T47D (cell line): ENCODE measurements around the gene UACA.
"Not testable (repeated sequence)": the region's sequence is repeated elsewhere in the genome, so short reads cannot be mapped to it uniquely, and the experiment has no call there.

ENCODE experiments used
- DNase-seq, 2 experiments: peaks; one replicate each; pipeline versions ENCODE4 v3.0.0 to v3.0.0-alpha.2; 2011 to 2012; ENCODE audit warnings: low read depth in 1 of 2, low spot score in 1 of 2
- JUND ChIP-seq: IDR thresholded peaks from 2 replicates; pipeline ENCODE4 v1.6.1; 2012; ENCODE audit warnings: low read depth
- in situ Hi-C: cut with HindIII; loops from 2 replicates; pipeline ENCODE4 v1.10.0; 2016; ENCODE audit warnings: low sequenced_read_pairs, low pct_unique_long_range_greater_than_20kb

Gene UACA

DNA sequence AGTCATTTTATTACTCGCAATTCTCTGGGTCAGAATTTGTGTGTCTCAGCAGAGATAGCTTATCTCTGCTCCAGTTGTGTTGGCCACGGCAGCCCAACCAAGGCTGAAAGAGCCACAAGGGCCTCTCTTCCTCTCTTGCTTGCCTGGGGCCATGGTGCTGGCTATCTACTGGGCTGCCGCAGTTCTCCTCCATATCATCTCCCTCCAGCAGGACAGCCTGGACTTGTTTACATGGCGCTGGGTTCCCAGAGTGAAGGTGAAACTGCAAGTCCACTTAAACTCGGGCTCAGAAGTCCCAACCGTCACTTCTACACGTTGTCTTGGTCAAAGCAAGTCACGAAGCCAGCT lies 134.8 kb downstream of the UACA start:
- no peak for TF ChIP-seq JUND
- in situ Hi-C loops: no loop called here
- DNase-seq: no peak

DNA sequence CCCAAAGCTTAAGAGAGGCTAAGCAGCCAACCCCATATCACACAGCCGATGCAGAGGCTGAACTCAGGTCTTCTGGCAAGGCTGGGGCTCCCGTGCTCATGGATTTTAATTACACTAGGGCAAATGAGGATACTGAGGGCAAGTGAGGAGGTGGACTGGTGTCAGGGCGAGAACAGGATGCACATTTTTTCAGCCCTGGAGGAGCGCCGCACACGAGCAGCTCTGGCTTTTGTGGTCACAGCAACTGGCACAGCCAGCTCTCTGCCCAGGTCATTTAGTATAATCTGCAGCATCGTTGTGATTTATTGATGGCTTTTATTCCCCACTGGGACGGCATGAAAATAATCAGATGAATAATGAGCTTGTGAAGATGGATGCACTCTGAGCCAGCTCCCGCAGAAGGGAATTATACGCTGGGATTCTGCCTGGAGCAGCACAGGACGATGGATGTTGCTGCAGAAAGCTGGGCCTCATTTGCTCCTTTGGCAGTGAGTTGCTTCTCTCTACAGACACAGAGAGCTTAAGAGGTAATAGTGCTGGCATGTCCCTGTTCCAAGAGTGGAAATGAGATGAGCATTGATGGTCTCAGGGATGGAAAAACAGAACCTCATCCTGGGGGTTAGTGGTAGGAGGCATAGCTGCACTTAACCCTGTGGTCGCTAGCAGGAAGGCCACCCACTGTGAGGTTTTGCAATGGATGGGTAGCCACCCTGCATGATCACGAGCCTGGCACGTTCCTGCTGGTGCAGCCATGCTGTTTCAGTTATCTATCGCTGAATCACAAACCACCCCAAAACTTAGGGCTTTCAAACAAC lies 135.4 kb downstream of the UACA start:
- peak in 1 of 2 experiments; percentile 26 for DNase-seq
- TF ChIP-seq JUND: no peak
- in situ Hi-C loops: no loop called here

DNA sequence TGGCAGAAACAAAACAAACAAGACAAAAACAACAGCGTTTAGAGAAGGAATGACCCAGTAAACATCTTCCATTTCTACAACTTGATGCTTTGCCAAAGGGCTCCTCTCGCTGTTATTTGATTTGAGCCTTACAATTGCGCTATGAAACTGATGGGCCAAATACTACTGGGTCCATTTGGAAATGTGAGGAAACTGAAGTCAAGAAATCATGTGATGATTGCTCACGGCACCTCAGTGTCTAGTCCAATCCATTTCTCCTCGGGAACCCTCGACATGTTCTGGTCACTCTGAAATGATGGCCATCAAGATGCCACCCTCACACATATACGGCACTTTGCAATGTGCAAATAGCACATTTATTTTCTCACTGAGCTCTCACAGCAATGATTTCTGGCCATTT lies 136.0 kb downstream of the UACA start:
- no peak for TF ChIP-seq JUND
- in situ Hi-C loops: no loop called here
- DNase-seq: no peak

DNA sequence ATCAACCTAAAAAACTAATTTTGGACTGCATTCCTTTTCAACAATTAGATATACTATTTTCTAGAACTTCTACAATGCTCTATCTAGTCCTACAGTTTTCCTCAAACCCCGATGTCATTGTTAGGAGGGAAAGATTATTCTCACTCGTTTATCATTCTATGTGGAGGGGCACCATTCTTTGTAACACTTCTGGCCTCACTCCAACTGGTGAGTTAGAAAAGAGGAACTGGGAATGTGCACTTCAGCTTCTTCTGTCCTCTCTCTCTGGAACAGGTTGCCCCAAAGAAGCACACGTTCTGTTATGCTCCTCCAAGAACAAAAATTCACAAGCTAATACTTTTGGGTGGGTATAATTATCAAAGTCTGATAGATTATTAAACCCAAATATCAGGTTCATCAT lies 137.9 kb downstream of the UACA start:
- no peak for DNase-seq
- no peak for TF ChIP-seq JUND
- in situ Hi-C loops: no loop called here

DNA sequence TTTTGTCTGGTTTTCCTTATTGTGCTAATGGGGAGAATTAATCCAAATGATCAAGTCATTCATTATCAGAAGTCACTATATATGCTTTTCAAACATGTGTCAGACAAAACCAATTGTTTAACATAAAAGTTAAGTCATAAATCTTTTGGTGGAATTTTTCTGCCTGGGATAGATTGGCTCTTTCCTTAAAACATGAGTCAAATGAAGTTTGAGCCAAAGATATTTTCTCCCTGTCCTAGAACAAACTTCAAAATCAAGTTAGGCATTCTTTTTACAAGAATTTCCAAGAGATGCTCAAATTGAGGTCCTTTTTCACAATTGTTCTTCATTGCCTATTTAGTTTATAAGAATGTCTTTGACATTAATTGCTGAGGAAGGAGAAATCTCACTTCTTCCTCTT lies 138.3 kb downstream of the UACA start:
- DNase-seq: no peak
- no peak for TF ChIP-seq JUND
- in situ Hi-C loops: no loop called here

DNA sequence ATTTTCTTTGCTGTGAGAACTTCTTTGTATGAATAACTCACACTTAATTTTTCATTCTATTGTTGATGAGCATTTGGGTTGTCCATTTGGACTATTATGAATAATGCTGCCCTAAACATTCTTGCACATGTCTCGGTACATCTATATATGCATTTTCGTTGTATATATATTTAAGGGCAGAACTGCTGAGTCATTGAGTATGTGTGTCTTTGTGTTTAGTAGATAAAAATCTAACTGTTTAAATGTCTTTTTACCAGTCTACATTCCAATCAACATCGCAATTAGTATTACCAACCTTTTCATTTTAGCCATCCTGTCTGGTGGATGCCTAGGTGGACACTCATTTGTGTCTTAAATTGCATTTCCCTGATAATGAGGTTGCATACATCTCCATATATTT lies 144.4 kb downstream of the UACA start:
- no peak for TF ChIP-seq JUND
- in situ Hi-C loops: no loop called here
- DNase-seq: peak in 1 of 2 experiments; percentile 35

DNA sequence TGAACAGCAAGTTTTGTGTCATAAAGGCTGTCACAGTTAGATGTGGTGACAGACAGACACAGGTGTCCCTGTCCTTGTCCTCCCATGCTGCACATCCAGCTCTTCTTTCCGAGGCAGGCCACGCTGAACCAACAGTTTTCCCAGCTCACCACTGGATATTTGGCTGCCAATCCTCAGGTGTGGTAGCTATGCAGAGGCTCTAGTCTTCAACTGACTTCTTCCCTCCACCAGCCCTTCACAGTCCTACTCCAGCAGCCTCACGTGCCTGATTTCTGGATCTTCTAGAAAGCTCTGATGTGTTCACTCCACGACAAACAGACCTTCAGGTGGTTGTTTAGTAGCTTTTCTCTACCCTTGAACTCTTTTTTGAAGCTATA lies 145.5 kb downstream of the UACA start:
- peak in 1 of 2 experiments; percentile 40 for DNase-seq
- no peak for TF ChIP-seq JUND
- in situ Hi-C loops: no loop called here

DNA sequence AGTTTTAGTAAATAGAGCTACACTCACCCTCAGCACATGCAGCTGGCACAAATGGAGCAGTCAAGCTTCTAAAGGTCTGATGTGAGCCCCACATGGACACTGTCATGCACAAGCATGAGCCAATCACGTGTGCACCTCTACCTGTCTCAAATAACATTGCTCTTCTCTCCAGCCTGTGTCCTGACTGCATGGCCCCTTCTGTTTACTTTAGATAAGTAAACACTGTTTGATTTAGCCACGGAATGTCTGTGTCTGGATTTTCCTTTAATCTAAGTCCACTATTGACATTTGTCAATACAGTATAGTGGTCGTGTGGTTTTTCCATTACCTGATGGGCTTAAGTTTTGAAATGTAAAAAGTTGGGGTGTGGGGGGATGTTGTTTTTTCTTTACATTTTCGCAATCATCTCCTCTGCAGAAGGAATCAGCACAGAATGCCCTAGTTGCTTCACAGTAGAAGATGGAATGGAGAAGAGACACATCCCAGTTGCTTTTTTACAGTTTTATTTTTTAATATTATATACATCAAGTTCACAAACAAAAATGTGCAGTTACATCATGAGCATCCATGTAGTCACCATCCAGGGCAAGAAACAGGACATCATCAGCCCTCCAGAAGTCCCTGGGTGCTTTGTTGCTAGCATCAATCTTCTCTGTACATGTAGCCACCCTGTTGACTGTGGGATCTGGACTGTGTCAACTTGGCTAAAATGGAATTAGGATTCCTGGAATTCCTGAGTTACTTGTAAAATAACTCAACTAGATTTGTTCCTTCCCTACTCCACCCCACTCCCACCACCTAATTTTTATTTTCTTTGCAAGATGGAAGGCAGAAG lies 146.1 kb downstream of the UACA start:
- no peak for TF ChIP-seq JUND
- DNase-seq: peak in 1 of 2 experiments; percentile 46
- in situ Hi-C loops: no loop called here

DNA sequence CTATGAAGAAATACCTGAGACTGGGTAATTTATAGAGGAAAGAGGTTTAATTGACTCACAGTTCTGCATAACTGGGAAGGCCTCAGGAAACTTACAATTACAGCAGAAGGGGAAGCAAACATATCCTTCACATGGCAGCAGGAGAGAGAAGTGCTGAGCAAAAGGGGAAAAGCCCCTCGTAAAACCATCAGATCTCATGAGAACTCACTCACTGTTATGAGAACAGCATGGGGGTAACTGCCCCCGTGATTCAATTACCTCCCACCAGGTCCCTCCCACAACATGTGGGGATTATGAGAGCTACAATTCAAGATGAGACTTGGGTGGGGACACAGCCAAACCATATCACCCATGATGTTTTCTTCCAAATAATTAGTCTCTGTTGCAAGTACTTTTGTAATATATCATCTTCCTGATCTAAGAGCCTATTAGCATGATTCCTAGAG lies 147.0 kb downstream of the UACA start:
- in situ Hi-C loops, DNase-seq: not testable (repeated sequence)

DNA sequence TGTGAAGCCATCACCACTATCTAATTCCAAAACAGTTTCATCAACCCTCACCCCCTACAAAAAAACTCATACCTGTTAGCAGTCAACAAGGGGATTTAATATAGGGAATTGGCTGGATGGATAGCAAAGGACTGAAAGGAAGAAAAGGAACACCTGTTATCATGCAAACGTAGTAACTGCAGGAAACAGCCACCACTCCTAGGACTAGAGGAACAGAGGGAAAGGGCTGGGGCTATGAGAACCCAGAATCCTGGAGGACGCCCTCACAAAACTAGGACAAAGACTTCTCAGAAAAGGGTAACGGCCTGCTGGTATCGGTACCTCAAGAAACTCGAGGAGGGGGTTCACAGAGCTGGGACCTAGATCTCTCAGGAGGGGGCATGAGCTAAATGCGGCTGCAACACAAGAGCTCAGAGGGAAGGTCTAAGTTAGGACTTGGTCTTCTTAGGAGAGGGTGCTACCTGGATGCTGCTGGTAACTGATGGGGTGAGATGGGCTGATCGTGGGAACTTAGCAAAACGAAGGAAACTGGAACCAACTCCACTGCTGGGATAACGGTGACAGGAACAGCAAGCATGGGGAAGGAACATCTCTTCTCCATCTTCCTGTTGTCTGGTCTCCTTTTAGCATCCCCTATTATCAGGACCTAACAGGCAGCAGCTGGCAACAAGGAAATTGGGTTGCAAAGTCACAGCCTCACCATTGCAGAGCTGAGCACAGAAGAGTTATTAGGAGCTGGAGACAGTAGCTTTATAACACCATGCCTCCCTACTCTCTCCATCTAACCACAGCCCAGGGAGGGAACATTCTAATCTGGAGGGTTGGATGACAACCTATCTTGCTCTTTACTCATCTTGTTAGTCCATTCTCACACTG lies 147.7 kb downstream of the UACA start:
- DNase-seq: no peak
- in situ Hi-C loops: no loop called here
- no peak for TF ChIP-seq JUND

DNA sequence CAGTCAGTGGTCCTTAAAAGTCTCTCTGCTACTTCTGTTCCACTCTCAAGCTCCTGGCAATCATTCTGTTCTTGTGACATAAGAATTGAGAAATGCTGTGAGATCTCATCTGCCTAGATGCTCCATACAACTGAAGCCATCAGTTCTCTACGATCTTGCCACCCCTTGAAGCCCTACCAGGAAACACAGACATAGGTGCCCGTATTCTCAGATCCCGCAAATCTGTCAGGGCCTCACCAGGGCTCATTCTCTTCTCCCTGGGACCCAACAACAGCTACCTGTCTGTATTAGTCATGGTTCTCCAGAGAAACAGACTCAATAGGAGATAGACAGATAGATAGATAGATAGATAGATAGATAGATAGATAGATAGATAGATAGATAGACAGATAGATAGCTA lies 149.1 kb downstream of the UACA start:
- TF ChIP-seq JUND: no peak
- DNase-seq: no peak
- in situ Hi-C loops: no loop called here

DNA sequence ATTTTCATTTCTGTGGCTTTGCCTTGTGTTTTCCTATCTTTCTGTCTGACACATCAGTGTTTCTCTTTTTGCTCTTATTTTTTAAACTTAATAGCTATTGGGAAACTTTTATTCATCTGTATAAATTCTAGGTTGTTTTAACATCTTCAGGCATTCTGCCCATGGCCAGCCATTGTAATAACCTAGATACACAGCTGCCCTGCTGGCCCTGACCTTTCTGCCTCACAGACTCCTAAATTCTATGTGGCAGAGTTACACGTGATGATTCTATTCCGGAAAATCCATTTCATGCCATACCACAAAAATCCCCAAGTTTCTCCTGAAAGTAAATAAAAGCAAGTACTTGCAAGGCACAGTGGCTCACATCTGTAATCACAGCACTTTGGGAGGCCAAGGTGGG lies 150.1 kb downstream of the UACA start:
- in situ Hi-C loops: no loop called here
- TF ChIP-seq JUND: no peak
- DNase-seq: no peak
